Ammon's horn (tissue), 1 donor: ENCODE data around the gene RBPJ.

Source experiments
- DNase-seq: peaks from one replicate; pipeline ENCODE4 v3.0.0-alpha.2; 2016; ENCODE audit warnings: low spot score

RBPJ gene

GRCh38 chr4:26320538-26321372, at the start of gene RBPJ:
Gene RBPJ, plus strand, starts transcription at chr4:26321014. Its CDS starts 15 bp downstream, at chr4:26321029.
- DNase-seq, result peak; percentile 92

GRCh38 chr4:26271703-26272102, 49.1 kb upstream of the RBPJ start:
- no peak for DNase-seq

GRCh38 chr4:26272654-26273615, 47.9 kb upstream of the RBPJ start:
- peak; percentile 33 for DNase-seq

- peak; percentile 46 for DNase-seq
Observed at GRCh38 chr4:26273616-26273980, 47.2 kb upstream of the RBPJ start.

GRCh38 chr4:26275281-26275680, 45.5 kb upstream of the RBPJ start:
- DNase-seq, result no peak

- DNase-seq, result no peak
Observed at GRCh38 chr4:26279446-26279845, 41.4 kb upstream of the RBPJ start.

GRCh38 chr4:26281881-26282280, 38.9 kb upstream of the RBPJ start:
- DNase-seq, result no peak

- DNase-seq, result no peak
Observed at GRCh38 chr4:26284536-26284935, 36.3 kb upstream of the RBPJ start.

- no peak for DNase-seq
Observed at GRCh38 chr4:26285272-26285671, 35.5 kb upstream of the RBPJ start.

- DNase-seq, result no peak
Observed at GRCh38 chr4:26287756-26288155, 33.1 kb upstream of the RBPJ start.

GRCh38 chr4:26288355-26288909, 32.4 kb upstream of the RBPJ start:
- DNase-seq, result peak; percentile 14

GRCh38 chr4:26289401-26289800, 31.4 kb upstream of the RBPJ start:
- DNase-seq, result no peak

GRCh38 chr4:26290321-26290720, 30.5 kb upstream of the RBPJ start:
- no peak for DNase-seq

- DNase-seq, result no peak
Observed at GRCh38 chr4:26294904-26295303, 25.9 kb upstream of the RBPJ start.

- no peak for DNase-seq
Observed at GRCh38 chr4:26296021-26296420, 24.8 kb upstream of the RBPJ start.

- no peak for DNase-seq
Observed at GRCh38 chr4:26296514-26296913, 24.3 kb upstream of the RBPJ start.

- DNase-seq, result no peak
Observed at GRCh38 chr4:26297219-26297618, 23.6 kb upstream of the RBPJ start.

- no peak for DNase-seq
Observed at GRCh38 chr4:26298198-26298947, 22.4 kb upstream of the RBPJ start.

GRCh38 chr4:26299254-26299882, 21.4 kb upstream of the RBPJ start:
- no peak for DNase-seq

- no peak for DNase-seq
Observed at GRCh38 chr4:26300314-26301307, 20.2 kb upstream of the RBPJ start.
